ENCODE data around the gene ADA. TPM values are rescaled to one million over a fixed set of nuclear protein-coding genes. Genes with fewer than 3 reads are reported as not detected.

Gene ADA
- total RNA-seq, 1 experiment from 2014 or later = 5.1 TPM

- Mint-ChIP-seq H3K36me3 (ENCODE audit: insufficient read depth, unreplicated experiment) (no peaks in the 10 kb centered on the region), H3K27me3 (ENCODE audit: insufficient read depth, unreplicated experiment) (no peaks in the 10 kb centered on the region), H3K4me1 (ENCODE audit: insufficient read depth, unreplicated experiment) (peaks cover 31% of the 10 kb centered on the region), H3K27ac (ENCODE audit: low read depth, unreplicated experiment) (no peak overlapping the region), H3K4me3 (ENCODE audit: unreplicated experiment) (no peak overlapping the region), H3K9me3 (ENCODE audit: unreplicated experiment) (no peaks in the 10 kb centered on the region)
- CTCF ChIA-PET = interaction anchor here (0.7 to 2.8 kb wide), 3 partner anchors 10 to 38 kb away, joined by 3 to 18 read pairs (median 7); no protein-coding TSS in a partner anchor
- no TSS peak for BruUV-seq (replicated peaks)
- intact Hi-C loops (cut with micrococcal nuclease) = no loop called here
- DNase-seq (ENCODE audit: unreplicated experiment) = no peak
- POLR2A ChIA-PET = no interaction called here
- TF ChIP-seq CTCF (IDR thresholded peaks at IDR 0.05; ENCODE audit: unreplicated experiment) = no peak
Measured at GRCh38 chr20:44646023-44646640, 5.4 kb downstream of the ADA start.

- intact Hi-C loops (cut with micrococcal nuclease) = no loop called here
- no peak overlapping the region for H3K27ac Mint-ChIP-seq (ENCODE audit: low read depth, unreplicated experiment)
- no peaks in the 10 kb centered on the region for H3K27me3 Mint-ChIP-seq (ENCODE audit: insufficient read depth, unreplicated experiment)
- POLR2A ChIA-PET = interaction anchor here (0.5 to 1.4 kb wide), 2 partner anchors 15 to 169 kb away, joined by 3 to 6 read pairs; partner anchors contain the start of gene TTPAL
- H3K4me1 Mint-ChIP-seq (ENCODE audit: insufficient read depth, unreplicated experiment) = peaks cover 33% of the 10 kb centered on the region
- CTCF ChIA-PET = interaction anchor here (0.6 to 1.2 kb wide), 3 partner anchors 34 to 183 kb away, joined by 3 to 4 read pairs (median 4); no protein-coding TSS in a partner anchor
- no peaks in the 10 kb centered on the region for H3K36me3 Mint-ChIP-seq (ENCODE audit: insufficient read depth, unreplicated experiment)
- no peaks in the 10 kb centered on the region for H3K9me3 Mint-ChIP-seq (ENCODE audit: unreplicated experiment)
- no peak for TF ChIP-seq CTCF (IDR thresholded peaks at IDR 0.05; ENCODE audit: unreplicated experiment)
- DNase-seq (ENCODE audit: unreplicated experiment) = no peak
- no peak overlapping the region for H3K4me3 Mint-ChIP-seq (ENCODE audit: unreplicated experiment)
- no TSS peak for BruUV-seq (replicated peaks)
Measured at GRCh38 chr20:44644667-44645131, 6.8 kb downstream of the ADA start.

GRCh38 chr20:44644230-44644617 lies 7.3 kb downstream of the ADA start:
- CTCF ChIA-PET = interaction anchor here (1.2 kb wide), 1 partner anchor 39 kb away, joined by 4 read pairs; no protein-coding TSS in a partner anchor
- BruUV-seq (replicated peaks) = no TSS peak
- H3K4me1 Mint-ChIP-seq (ENCODE audit: insufficient read depth, unreplicated experiment) = peaks cover 33% of the 10 kb centered on the region

More at GRCh38 chr20:44644230-44644617, 7.3 kb downstream of the ADA start:
- intact Hi-C loops (cut with micrococcal nuclease) = no loop called here
- H3K36me3 Mint-ChIP-seq (ENCODE audit: insufficient read depth, unreplicated experiment) = no peaks in the 10 kb centered on the region
- POLR2A ChIA-PET = interaction anchor here (1.4 to 2.7 kb wide), 2 partner anchors 7 to 14 kb away, joined by 6 to 28 read pairs; partner anchors contain the start of gene ADA
- no peak overlapping the region for H3K4me3 Mint-ChIP-seq (ENCODE audit: unreplicated experiment)
- no peak for DNase-seq (ENCODE audit: unreplicated experiment)
- no peak for TF ChIP-seq CTCF (IDR thresholded peaks at IDR 0.05; ENCODE audit: unreplicated experiment)
- no peaks in the 10 kb centered on the region for H3K27me3 Mint-ChIP-seq (ENCODE audit: insufficient read depth, unreplicated experiment)
- H3K9me3 Mint-ChIP-seq (ENCODE audit: unreplicated experiment) = no peaks in the 10 kb centered on the region
- H3K27ac Mint-ChIP-seq (ENCODE audit: low read depth, unreplicated experiment) = peak overlapping the region; percentile 83

Measured in MCF 10A (cell line).